H9 (cell line): ENCODE data around the gene GFI1B. TPM values are rescaled to one million over a fixed set of nuclear protein-coding genes. Genes with fewer than 3 reads are reported as not detected.

Experiments
- DNase-seq: peaks from one replicate; pipeline ENCODE4 v3.0.0-alpha.2; 2017
- H2AFZ ChIP-seq: one replicate; pipeline ENCODE4 v1.6.1; 2013; ENCODE audit warnings: mild to moderate bottlenecking, low read length, control low read depth, moderate library complexity
- H2AK5ac ChIP-seq: 2 replicates; pipeline ENCODE4 v1.6.1; 2013; ENCODE audit warnings: low read length, control low read depth, mixed read lengths; ENCODE audit not compliant: insufficient read length
- H2BK120ac ChIP-seq: one replicate; pipeline ENCODE4 v1.6.1; 2013; ENCODE audit warnings: low read depth, mild to moderate bottlenecking, low read length, control low read depth, inconsistent platforms; ENCODE audit not compliant: poor library complexity, severe bottlenecking
- H2BK12ac ChIP-seq: 2 replicates; pipeline ENCODE4 v1.6.1; 2013; ENCODE audit warnings: low read length, control low read depth, mixed read lengths, low read depth; ENCODE audit not compliant: insufficient read length
- H2BK15ac ChIP-seq: 2 replicates; pipeline ENCODE4 v1.6.1; 2013; ENCODE audit warnings: low read depth, low read length, control low read depth
- H2BK20ac ChIP-seq: one replicate; pipeline ENCODE4 v1.6.1; 2013; ENCODE audit warnings: low read depth, mild to moderate bottlenecking, low read length, control low read depth, inconsistent platforms; ENCODE audit not compliant: poor library complexity, severe bottlenecking
- H2BK5ac ChIP-seq: 2 replicates; pipeline ENCODE4 v1.6.1; 2013; ENCODE audit warnings: low read length, control low read depth, mixed read lengths; ENCODE audit not compliant: insufficient read length
- H3K14ac ChIP-seq: 2 replicates; pipeline ENCODE4 v1.6.1; 2013; ENCODE audit warnings: low read length, control low read depth; ENCODE audit not compliant: insufficient read depth
- H3K18ac ChIP-seq: 2 replicates; pipeline ENCODE4 v1.6.1; 2013; ENCODE audit warnings: low read depth, mild to moderate bottlenecking, mixed read lengths, low read length, control low read depth; ENCODE audit not compliant: insufficient read length
- H3K23ac ChIP-seq: 2 replicates; pipeline ENCODE4 v1.6.1; 2013; ENCODE audit warnings: low read length, control low read depth, mixed read lengths, low read depth; ENCODE audit not compliant: insufficient read length
- H3K23me2 ChIP-seq: 2 replicates; pipeline ENCODE4 v1.6.1; 2013; ENCODE audit warnings: low read depth, mild to moderate bottlenecking, mixed read lengths, low read length, control low read depth; ENCODE audit not compliant: insufficient read length, poor library complexity, severe bottlenecking
- H3K27ac ChIP-seq: 2 replicates; pipeline ENCODE4 v1.5.1; 2013; ENCODE audit warnings: low read length, control low read depth, mixed read lengths, low read depth; ENCODE audit not compliant: insufficient read length
- H3K27me3 ChIP-seq: 2 replicates; pipeline ENCODE4 v1.6.1; 2013; ENCODE audit warnings: low read length, control low read depth, inconsistent platforms; ENCODE audit not compliant: insufficient read depth
- H3K4ac ChIP-seq: 2 replicates; pipeline ENCODE4 v1.6.1; 2013; ENCODE audit warnings: low read depth, mild to moderate bottlenecking, control low read depth, inconsistent platforms, low read length, moderate library complexity
- H3K4me1 ChIP-seq: 2 replicates; pipeline ENCODE4 v1.6.1; 2013; ENCODE audit warnings: low read length, control low read depth, inconsistent platforms; ENCODE audit not compliant: insufficient read depth
- H3K4me2 ChIP-seq: 2 replicates; pipeline ENCODE4 v1.6.1; 2013; ENCODE audit warnings: low read length, control low read depth, mixed read lengths; ENCODE audit not compliant: insufficient read length, insufficient read depth
- H3K56ac ChIP-seq: 2 replicates; pipeline ENCODE4 v1.6.1; 2013; ENCODE audit warnings: low read depth, mild to moderate bottlenecking, mixed read lengths, low read length, control low read depth; ENCODE audit not compliant: insufficient read length
- H3K79me1 ChIP-seq: 2 replicates; pipeline ENCODE4 v1.6.1; 2013; ENCODE audit warnings: low read depth, mild to moderate bottlenecking, moderate library complexity, low read length, control low read depth, inconsistent platforms; ENCODE audit not compliant: insufficient read depth, poor library complexity, severe bottlenecking
- H3K79me2 ChIP-seq: 2 replicates; pipeline ENCODE4 v1.6.1; 2013; ENCODE audit warnings: low read length, control low read depth, inconsistent platforms; ENCODE audit not compliant: insufficient read depth
- H3K9ac ChIP-seq: 2 replicates; pipeline ENCODE4 v1.6.1; 2013; ENCODE audit warnings: low read length, control low read depth, mixed read lengths; ENCODE audit not compliant: insufficient read length; ENCODE audit errors: extremely low read depth
- H3K9me3 ChIP-seq: one replicate; pipeline ENCODE4 v1.6.1; 2013; ENCODE audit warnings: low read depth, low read length, inconsistent platforms; ENCODE audit not compliant: control insufficient read depth
- H3T11ph ChIP-seq: one replicate; pipeline ENCODE4 v1.6.1; 2013; ENCODE audit warnings: mild to moderate bottlenecking, low read length, control low read depth, inconsistent platforms
- H4K20me1 ChIP-seq: one replicate; pipeline ENCODE4 v1.6.1; 2013; ENCODE audit not compliant: control insufficient read depth, insufficient read length, insufficient read depth
- H4K5ac ChIP-seq: 2 replicates; pipeline ENCODE4 v1.6.1; 2013; ENCODE audit warnings: low read depth, mild to moderate bottlenecking, mixed read lengths, low read length, control low read depth; ENCODE audit not compliant: insufficient read length
- H4K8ac ChIP-seq: replicated peaks from 2 replicates; pipeline ENCODE4 v1.6.1; 2013; ENCODE audit warnings: low read length, control low read depth, mixed read lengths, low read depth; ENCODE audit not compliant: insufficient read length
- H4K91ac ChIP-seq: 2 replicates; pipeline ENCODE4 v1.6.1; 2013; ENCODE audit warnings: low read depth, mild to moderate bottlenecking, moderate library complexity, mixed read lengths, low read length, control low read depth; ENCODE audit not compliant: insufficient read length
- H3K27ac Mint-ChIP-seq, 3 experiments: 2 replicates in 2 of 3; 3 replicates in 1 of 3; pipeline ENCODE4 v1.8.0; 2020 to 2021; ENCODE audit warnings: mixed read lengths in 3 of 3, mild to moderate bottlenecking in 1 of 3, moderate library complexity in 1 of 3
- H3K27me3 Mint-ChIP-seq: 2 replicates; pipeline ENCODE4 v1.8.0; 2021; ENCODE audit warnings: low read depth, mild to moderate bottlenecking, moderate library complexity, mixed read lengths
- H3K36me3 Mint-ChIP-seq, 3 experiments: 2 replicates in 2 of 3; 3 replicates in 1 of 3; pipeline ENCODE4 v1.8.0; 2020 to 2021; ENCODE audit warnings: low read depth in 3 of 3, mixed read lengths in 3 of 3; ENCODE audit not compliant: insufficient read depth in 1 of 3
- H3K4me1 Mint-ChIP-seq, 2 experiments: 2 replicates each; pipeline ENCODE4 v1.8.0; 2020; ENCODE audit warnings: mixed read lengths in 2 of 2
- H3K4me3 Mint-ChIP-seq, 2 experiments: 2 replicates in 1 of 2; 3 replicates in 1 of 2; pipeline ENCODE4 v1.8.0; 2020 to 2021; ENCODE audit warnings: mild to moderate bottlenecking in 2 of 2, mixed read lengths in 2 of 2, moderate library complexity in 1 of 2
- H3K9me3 Mint-ChIP-seq, 2 experiments: 2 replicates in 1 of 2; 3 replicates in 1 of 2; pipeline ENCODE4 v1.8.0; 2020; ENCODE audit warnings: mild to moderate bottlenecking in 2 of 2, mixed read lengths in 2 of 2, moderate library complexity in 1 of 2
- WGBS: extraction: QIAGEN DNeasy Blood & Tissue Kit; methylation state at CpG from one replicate; pipeline ENCODE4 v1.1.7; 2013; ENCODE audit warnings: missing lambda C conversion rate, low lambda C conversion rate, mixed read lengths; ENCODE audit not compliant: insufficient read length; ENCODE audit errors: extremely low coverage; 5-methylcytosine and 5-hydroxymethylcytosine counted together
- total RNA-seq: library from RNA; stranded (reverse); gene quantifications from 2 replicates; pipeline ENCODE4 v1.2.1, GENCODE V29; 2021
- TF ChIP-seq, protein P1 (sequence below): fragments of 200-600 bp; sonication (generic); conservative IDR thresholded peaks from 3 replicates; pipeline ENCODE4 v1.8.0; 2021; ENCODE audit warnings: antibody characterized with exemption, mild to moderate bottlenecking

The GFI1B gene
- total RNA-seq, 1 experiment from 2014 or later = not detected

DNA sequence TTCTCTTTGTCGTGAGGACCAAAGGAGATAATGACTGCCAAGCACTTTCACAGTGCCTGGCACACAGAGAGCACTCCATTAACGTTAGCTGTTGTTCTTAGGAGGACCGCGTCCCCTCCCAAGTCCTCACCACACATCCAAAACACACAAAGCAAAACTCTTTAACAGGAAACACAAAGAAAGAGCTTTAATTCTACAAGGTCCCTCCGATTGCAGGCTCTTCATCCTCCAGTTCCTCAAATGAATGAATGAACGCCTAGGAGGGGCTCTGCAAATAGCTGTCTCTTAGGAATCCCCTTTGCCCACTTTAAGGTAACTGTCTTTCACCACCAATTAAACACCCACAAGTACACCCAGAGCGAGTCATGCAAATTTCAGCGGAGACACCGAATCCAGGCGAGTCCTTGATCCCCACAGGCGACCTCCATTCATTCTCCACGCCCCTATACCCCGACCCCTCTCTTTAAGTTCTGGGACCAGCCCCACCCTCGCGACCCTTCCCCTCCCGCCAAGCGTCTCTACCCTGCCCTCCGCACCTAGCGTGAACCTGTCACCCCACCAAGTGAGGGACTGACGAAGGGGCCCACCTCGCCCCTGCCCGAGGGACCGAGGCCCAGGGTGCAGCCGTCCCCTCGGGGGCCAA lies 34.7 kb upstream of the GFI1B start:
- peak overlapping the region; percentile 86 for H3K56ac ChIP-seq
- no peaks in the 10 kb centered on the region for H3K27me3 Mint-ChIP-seq
- no peak overlapping the region for H2AFZ ChIP-seq
- TF ChIP-seq, protein P1, sequence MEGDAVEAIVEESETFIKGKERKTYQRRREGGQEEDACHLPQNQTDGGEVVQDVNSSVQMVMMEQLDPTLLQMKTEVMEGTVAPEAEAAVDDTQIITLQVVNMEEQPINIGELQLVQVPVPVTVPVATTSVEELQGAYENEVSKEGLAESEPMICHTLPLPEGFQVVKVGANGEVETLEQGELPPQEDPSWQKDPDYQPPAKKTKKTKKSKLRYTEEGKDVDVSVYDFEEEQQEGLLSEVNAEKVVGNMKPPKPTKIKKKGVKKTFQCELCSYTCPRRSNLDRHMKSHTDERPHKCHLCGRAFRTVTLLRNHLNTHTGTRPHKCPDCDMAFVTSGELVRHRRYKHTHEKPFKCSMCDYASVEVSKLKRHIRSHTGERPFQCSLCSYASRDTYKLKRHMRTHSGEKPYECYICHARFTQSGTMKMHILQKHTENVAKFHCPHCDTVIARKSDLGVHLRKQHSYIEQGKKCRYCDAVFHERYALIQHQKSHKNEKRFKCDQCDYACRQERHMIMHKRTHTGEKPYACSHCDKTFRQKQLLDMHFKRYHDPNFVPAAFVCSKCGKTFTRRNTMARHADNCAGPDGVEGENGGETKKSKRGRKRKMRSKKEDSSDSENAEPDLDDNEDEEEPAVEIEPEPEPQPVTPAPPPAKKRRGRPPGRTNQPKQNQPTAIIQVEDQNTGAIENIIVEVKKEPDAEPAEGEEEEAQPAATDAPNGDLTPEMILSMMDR = no peak
- peak overlapping the region; percentile 77 for H4K5ac ChIP-seq
- H3K9me3 Mint-ChIP-seq = peaks cover 0 to 2% of the 10 kb centered on the region in 2 experiments; a peak in 1 of 5 replicates
- H2BK15ac ChIP-seq = no peak overlapping the region
- H3K23me2 ChIP-seq = peaks cover 4% of the 10 kb centered on the region
- H3K36me3 Mint-ChIP-seq = no peaks in the 10 kb centered on the region; a peak in 1 of 7 replicates
- H3K27ac ChIP-seq = no peak overlapping the region
- no peak overlapping the region for H3T11ph ChIP-seq
- no peak overlapping the region for H3K23ac ChIP-seq
- peak overlapping the region; percentile 96 for H2BK5ac ChIP-seq
- peaks cover 34 to 58% of the 10 kb centered on the region in 2 experiments for H3K4me1 Mint-ChIP-seq
- WGBS = no CpG with 5 or more reads among the region's 25 CpGs
- no peaks in the 10 kb centered on the region for H3K27me3 ChIP-seq
- no peak overlapping the region for H2AK5ac ChIP-seq
- no peak overlapping the region for H4K8ac ChIP-seq
- H3K9ac ChIP-seq = peak overlapping the region; percentile 92
- H3K4ac ChIP-seq = no peak overlapping the region
- H3K79me2 ChIP-seq = peaks cover 11% of the 10 kb centered on the region; the same call in 1 of the 2 replicates
- H3K4me3 Mint-ChIP-seq = peak overlapping the region; percentile 89 to 94
- peak overlapping the region; percentile 85; the same call in 1 of the 2 replicates for H3K14ac ChIP-seq
- peaks cover 3% of the 10 kb centered on the region for H3K79me1 ChIP-seq
- peaks cover 8% of the 10 kb centered on the region; the same call in 1 of the 2 replicates for H3K4me1 ChIP-seq
- no peak overlapping the region for H2BK20ac ChIP-seq
- H3K18ac ChIP-seq = no peak overlapping the region
- peak overlapping the region; percentile 19 to 100 (median 100) for H3K27ac Mint-ChIP-seq
- H4K91ac ChIP-seq = peak overlapping the region; percentile 94
- H3K9me3 ChIP-seq = no peaks in the 10 kb centered on the region
- no peak overlapping the region for H2BK12ac ChIP-seq
- no peak overlapping the region for H2BK120ac ChIP-seq
- H3K4me2 ChIP-seq = peak overlapping the region; percentile 82
- H4K20me1 ChIP-seq = no peaks in the 10 kb centered on the region
- no peak for DNase-seq
